Measurements from ENCODE around the gene DDX39B.

The DDX39B gene

GRCh38 chr6:31567531-31568370 lies 25.9 kb upstream of the DDX39B start:
- no peak for DNase-seq (ENCODE audit: low spot score)
- no peak for TF ChIP-seq CTCF (IDR thresholded peaks at IDR 0.05; ENCODE audit: extremely low read depth, insufficient read depth, missing control alignments)
- in situ Hi-C loops (cut with MboI; ENCODE audit: low pct_unique_long_range_greater_than_20kb, low sequenced_read_pairs, unreplicated experiment) = no loop called here

GRCh38 chr6:31560697-31561058 lies 18.9 kb upstream of the DDX39B start:
- no peak for DNase-seq (ENCODE audit: low spot score)
- no peak for TF ChIP-seq CTCF (IDR thresholded peaks at IDR 0.05; ENCODE audit: extremely low read depth, insufficient read depth, missing control alignments)
- in situ Hi-C loops (cut with MboI; ENCODE audit: low pct_unique_long_range_greater_than_20kb, low sequenced_read_pairs, unreplicated experiment) = no loop called here

GRCh38 chr6:31559958-31560696 lies 18.3 kb upstream of the DDX39B start:
- in situ Hi-C loops (cut with MboI; ENCODE audit: low pct_unique_long_range_greater_than_20kb, low sequenced_read_pairs, unreplicated experiment) = no loop called here
- DNase-seq (ENCODE audit: low spot score) = peak; percentile 71
- no peak for TF ChIP-seq CTCF (IDR thresholded peaks at IDR 0.05; ENCODE audit: extremely low read depth, insufficient read depth, missing control alignments)

GRCh38 chr6:31559606-31559957 lies 17.8 kb upstream of the DDX39B start:
- DNase-seq (ENCODE audit: low spot score) = no peak
- no peak for TF ChIP-seq CTCF (IDR thresholded peaks at IDR 0.05; ENCODE audit: extremely low read depth, insufficient read depth, missing control alignments)
- in situ Hi-C loops (cut with MboI; ENCODE audit: low pct_unique_long_range_greater_than_20kb, low sequenced_read_pairs, unreplicated experiment) = no loop called here

- in situ Hi-C loops (cut with MboI; ENCODE audit: low pct_unique_long_range_greater_than_20kb, low sequenced_read_pairs, unreplicated experiment) = no loop called here
- TF ChIP-seq CTCF (IDR thresholded peaks at IDR 0.05; ENCODE audit: extremely low read depth, insufficient read depth, missing control alignments) = no peak
- DNase-seq (ENCODE audit: low spot score) = peak; percentile 74
Observed at GRCh38 chr6:31558631-31559500, 17.1 kb upstream of the DDX39B start.

- DNase-seq (ENCODE audit: low spot score) = no peak
- in situ Hi-C loops (cut with MboI; ENCODE audit: low pct_unique_long_range_greater_than_20kb, low sequenced_read_pairs, unreplicated experiment) = no loop called here
- TF ChIP-seq CTCF (IDR thresholded peaks at IDR 0.05; ENCODE audit: extremely low read depth, insufficient read depth, missing control alignments) = no peak
Observed at GRCh38 chr6:31558318-31558625, 16.5 kb upstream of the DDX39B start.
